Gastrocnemius medialis (tissue), 4 donors: Measurements from ENCODE around the gene TSPAN11.

ENCODE experiments used
- CTCF ChIP-seq, 5 experiments: fragments of 450-650 bp in 3 of 5; fragments of 200-600 bp in 2 of 5; sonication (generic) in 2 of 5; IDR thresholded peaks in 4 of 5; conservative IDR thresholded peaks in 1 of 5; 1 replicate in 4 of 5; 2 replicates in 1 of 5; pipeline ENCODE4 v1.5.1; 2016 to 2019; ENCODE audit warnings: antibody characterized with exemption in 5 of 5, mild to moderate bottlenecking in 3 of 5, moderate library complexity in 3 of 5
- POLR2A ChIP-seq, 2 donors: fragments of 450-650 bp; IDR thresholded peaks; one replicate each; pipeline ENCODE4 v1.6.1; 2017; ENCODE audit warnings: antibody characterized with exemption in 2 of 2, mild to moderate bottlenecking in 2 of 2, moderate library complexity in 2 of 2

- TF ChIP-seq CTCF (IDR thresholded peaks at IDR 0.05 in 4 of 5, conservative IDR thresholded peaks at IDR 0.05 in 1 of 5) (no peak), POLR2A (IDR thresholded peaks at IDR 0.05) (no peak)
These were observed 81.8 kb downstream of the TSPAN11 start for GRCh38 chr12:31008241-31008761.
